ENCODE results near the gene TMED3. TPM values are rescaled to one million over a fixed set of nuclear protein-coding genes. Genes with fewer than 3 reads are reported as not detected.

The TMED3 gene
- total and polyA plus RNA-seq, 9 of the 15 experiments (the other 6 are each of a cell fraction or from before 2014, with no cell fraction given): 6.1 to 89.6 (median 51.4) TPM

DNA sequence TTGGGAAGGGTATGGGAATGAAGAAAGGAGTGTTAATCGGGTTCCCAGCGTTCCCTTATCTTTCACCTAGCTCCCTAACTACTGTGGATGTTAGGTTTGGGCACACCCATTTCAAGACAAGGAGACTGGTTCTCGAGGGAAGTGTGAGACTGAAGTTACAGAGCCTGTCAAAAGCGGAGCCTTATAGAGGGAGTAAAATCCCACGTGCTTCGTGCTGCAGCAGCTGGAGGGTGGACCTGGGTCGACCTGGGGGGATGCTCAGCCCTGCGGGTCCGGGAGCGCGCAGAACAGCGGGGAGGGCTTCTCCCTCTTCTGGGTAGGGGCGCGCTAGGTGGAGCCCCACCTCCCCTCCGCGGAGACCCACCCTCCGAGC is 314 bp upstream of the TMED3 start (continued):
- TF ChIP-seq YY1 (IDR thresholded peaks at IDR 0.05; ENCODE audit: borderline replicate concordance in 1 of 3, control insufficient read depth in 1 of 3, extremely low read depth in 1 of 3, insufficient read depth in 3 of 3, insufficient read length in 1 of 3, insufficient replicate concordance in 2 of 3, low read depth in 1 of 3, low read length in 2 of 3): no peak
- no peak for TF ChIP-seq NUFIP1 (IDR thresholded peaks at IDR 0.05; ENCODE audit: partially characterized antibody)
- TF ChIP-seq ZNF644 (tag; IDR thresholded peaks at IDR 0.05; ENCODE audit: low read depth): no peak

DNA sequence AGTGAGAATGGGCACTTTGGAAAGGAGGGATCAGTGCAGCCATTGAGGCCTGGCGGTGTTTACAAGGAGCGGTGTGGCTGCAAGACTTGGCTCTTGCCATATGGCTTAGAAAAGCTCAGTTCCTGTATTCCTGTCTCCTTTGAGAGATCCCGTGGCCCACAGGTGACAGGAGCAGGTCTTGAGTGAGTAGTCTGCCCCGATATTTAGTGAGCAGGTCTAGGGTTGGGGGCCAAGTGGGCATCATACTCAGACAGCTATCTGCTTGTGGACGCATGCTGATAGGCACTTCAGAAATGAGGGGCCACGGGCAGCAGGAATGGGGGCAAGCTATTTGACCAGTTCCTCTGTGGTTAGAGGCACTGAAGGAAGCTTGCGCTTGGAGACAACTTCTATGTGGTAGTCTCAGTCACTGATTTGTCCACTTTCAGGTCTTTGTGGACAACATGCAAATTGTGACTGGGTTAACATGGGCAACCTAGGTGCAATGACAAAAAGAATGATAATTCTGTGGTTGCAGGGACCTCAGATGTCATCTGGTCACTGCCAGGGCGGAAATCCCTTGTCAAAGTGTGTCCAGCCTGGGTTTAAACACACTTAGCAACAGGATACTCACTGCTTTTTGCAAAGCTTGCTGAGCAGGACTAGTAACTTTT is 1.1 kb downstream of the TMED3 start:
- in situ Hi-C loops (cut with MboI): no loop called here
- DNase-seq (ENCODE audit: extremely low read depth in 1 of 4, low spot score in 3 of 4) (peak in 2 of 4 experiments; percentile 9 to 20), FAIRE-seq (no peak), ATAC-seq (peak; percentile 15)
- Histone ChIP-seq H3K27ac (ENCODE audit: extremely low read depth, low read depth, low read length) (peak overlapping the region; percentile 71), H3K4me3 (peak overlapping the region; percentile 93), H4K20me1 (replicated peaks; ENCODE audit: control insufficient read depth, insufficient read depth, low read length) (no peaks in the 10 kb centered on the region), H3K36me3 (ENCODE audit: control insufficient read depth, insufficient read depth, low read length) (peaks cover 41% of the 10 kb centered on the region), H3K9ac (ENCODE audit: insufficient read depth in 1 of 2, low read depth in 2 of 2, low read length in 2 of 2) (peak overlapping the region; percentile 91 to 97), H3K9me1 (ENCODE audit: control insufficient read depth, insufficient read depth, low read length) (peaks cover 2% of the 10 kb centered on the region), H3K4me1 (replicated peaks in 1 of 2; ENCODE audit: control insufficient read depth in 2 of 2, insufficient read depth in 2 of 2, low read length in 2 of 2) (peaks cover 9 to 10% of the 10 kb centered on the region in 2 experiments; a peak in 4 of 5 replicates), H3K9me3 (replicated peaks; ENCODE audit: control insufficient read depth, insufficient read depth, low read depth, low read length) (no peaks in the 10 kb centered on the region), H3K27me3 (ENCODE audit: control insufficient read depth in 2 of 2, insufficient read depth in 2 of 2, low read length in 2 of 2) (peaks cover 0 to 5% of the 10 kb centered on the region in 2 experiments; a peak in 2 of 5 replicates), H3K79me2 (ENCODE audit: control insufficient read depth, insufficient read depth, low read length) (peaks cover 29% of the 10 kb centered on the region), H2AFZ (ENCODE audit: low read depth, low read length) (peak overlapping the region; percentile 96), H3K4me2 (ENCODE audit: insufficient read depth, low read length) (peak overlapping the region; percentile 87)
- TF ChIP-seq POLR2B (IDR thresholded peaks at IDR 0.05; ENCODE audit: low read depth, partially characterized antibody): no peak
- TF ChIP-seq TBP (optimal IDR thresholded peaks at IDR 0.05; ENCODE audit: low read depth, low read length): peak; percentile 12
- CTCF ChIA-PET (ENCODE audit: low intra/inter-chr PET ratio): no interaction called here
- 20% methylated on average over 8 of the region's 8 CpGs for WGBS (ENCODE audit: insufficient coverage, low coverage, missing lambda C conversion rate)
- intact Hi-C loops (cut with micrococcal nuclease): no loop called here
- POLR2A ChIA-PET: interaction anchor here (0.8 to 2.2 kb wide), 3 partner anchors 9 to 17 kb away, joined by 3 to 11 read pairs (median 6); no protein-coding TSS in a partner anchor
- TSS peak; percentile 44 for BruUV-seq (replicated peaks)
